Measurements from ENCODE around the gene ZAP70. TPM values are rescaled to one million over a fixed set of nuclear protein-coding genes. Genes with fewer than 3 reads are reported as not detected.

The ZAP70 gene
- 10 to 100 TPM in 2 of 4 donors, 1 to 10 TPM in 2; 2.6 to 16.1 (median 12.0) TPM for total RNA-seq

DNA sequence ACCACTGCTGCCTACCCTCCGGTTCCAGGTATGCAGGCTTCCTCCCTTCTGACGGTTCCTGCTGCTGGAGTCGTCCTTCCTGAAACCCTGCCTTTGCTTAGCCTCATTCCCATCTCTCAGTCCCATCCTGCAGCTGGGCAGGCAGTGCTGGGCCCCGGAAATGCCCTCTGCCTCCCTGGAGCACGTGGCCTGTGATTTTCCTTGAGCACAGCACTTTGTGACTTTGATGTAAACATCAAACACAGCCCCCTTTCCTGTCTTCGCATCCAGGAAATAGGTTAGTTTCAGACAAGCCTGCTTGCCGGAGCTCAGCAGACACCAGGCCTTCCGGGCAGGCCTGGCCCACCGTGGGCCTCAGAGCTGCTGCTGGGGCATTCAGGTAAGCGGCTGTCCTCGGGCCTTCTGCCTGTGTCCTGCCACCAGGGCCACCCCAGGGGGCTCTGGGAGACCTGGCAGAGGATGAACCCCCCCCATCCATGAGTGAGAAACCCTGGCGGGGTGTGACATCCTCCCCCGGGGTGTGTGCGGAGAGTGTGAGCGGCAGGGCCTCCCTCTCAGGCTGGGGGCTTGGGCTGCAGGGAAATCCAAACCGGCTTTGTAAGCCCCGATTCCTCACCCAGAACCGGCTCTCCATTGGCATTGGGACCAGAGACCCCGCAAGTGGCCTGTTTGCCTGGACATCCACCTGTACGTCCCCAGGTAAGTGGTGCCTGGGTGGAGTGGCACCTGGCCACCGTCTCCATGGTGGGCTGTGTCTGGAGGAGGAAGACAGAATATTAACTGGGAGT, at the start of gene ZAP70:
ZAP70 (plus strand) TSS at position 281 of the 788 bp plus-strand sequence. CDS start 10,461 bp downstream, outside the sequence.
- intact Hi-C loops (cut with DNase I; ENCODE audit: low total_unique reads), result no loop called here
- DNase-seq, result no peak
- in situ Hi-C loops (cut with MboI; ENCODE audit: low pct_ligation_motif_present in 1 of 4, low pct_unique_long_range_greater_than_20kb in 1 of 4, low sequenced_read_pairs in 3 of 4), result no loop called here
- TF ChIP-seq POLR2AphosphoS5 (IDR thresholded peaks at IDR 0.05) (peak in 1 of 3 donors; percentile 23), POLR2A (IDR thresholded peaks at IDR 0.05) (peak; percentile 34), EP300 (IDR thresholded peaks at IDR 0.05; ENCODE audit: low read depth) (no peak)
- TF ChIP-seq, protein P1, sequence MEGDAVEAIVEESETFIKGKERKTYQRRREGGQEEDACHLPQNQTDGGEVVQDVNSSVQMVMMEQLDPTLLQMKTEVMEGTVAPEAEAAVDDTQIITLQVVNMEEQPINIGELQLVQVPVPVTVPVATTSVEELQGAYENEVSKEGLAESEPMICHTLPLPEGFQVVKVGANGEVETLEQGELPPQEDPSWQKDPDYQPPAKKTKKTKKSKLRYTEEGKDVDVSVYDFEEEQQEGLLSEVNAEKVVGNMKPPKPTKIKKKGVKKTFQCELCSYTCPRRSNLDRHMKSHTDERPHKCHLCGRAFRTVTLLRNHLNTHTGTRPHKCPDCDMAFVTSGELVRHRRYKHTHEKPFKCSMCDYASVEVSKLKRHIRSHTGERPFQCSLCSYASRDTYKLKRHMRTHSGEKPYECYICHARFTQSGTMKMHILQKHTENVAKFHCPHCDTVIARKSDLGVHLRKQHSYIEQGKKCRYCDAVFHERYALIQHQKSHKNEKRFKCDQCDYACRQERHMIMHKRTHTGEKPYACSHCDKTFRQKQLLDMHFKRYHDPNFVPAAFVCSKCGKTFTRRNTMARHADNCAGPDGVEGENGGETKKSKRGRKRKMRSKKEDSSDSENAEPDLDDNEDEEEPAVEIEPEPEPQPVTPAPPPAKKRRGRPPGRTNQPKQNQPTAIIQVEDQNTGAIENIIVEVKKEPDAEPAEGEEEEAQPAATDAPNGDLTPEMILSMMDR (IDR thresholded peaks at IDR 0.05), result no peak
- no peaks in the 10 kb centered on the region for H3K27me3 ChIP-seq
- H3K9me3 ChIP-seq, result no peaks in the 10 kb centered on the region
- WGBS, 2 donors (ENCODE audit: low coverage in 1 of 2), result 85 to 100% methylated on average over 1 to 21 of the region's 21 CpGs
- peak within 1 kb of the TSS in 2 of 4 donors; percentile 14 to 19 for H3K4me3 ChIP-seq
- no peaks in the 10 kb centered on the region for H3K36me3 ChIP-seq
- no peaks in the 10 kb centered on the region for H3K4me1 ChIP-seq
- H3K27ac ChIP-seq, result peak within 1 kb of the TSS; percentile 11 to 51 (median 34)

DNA sequence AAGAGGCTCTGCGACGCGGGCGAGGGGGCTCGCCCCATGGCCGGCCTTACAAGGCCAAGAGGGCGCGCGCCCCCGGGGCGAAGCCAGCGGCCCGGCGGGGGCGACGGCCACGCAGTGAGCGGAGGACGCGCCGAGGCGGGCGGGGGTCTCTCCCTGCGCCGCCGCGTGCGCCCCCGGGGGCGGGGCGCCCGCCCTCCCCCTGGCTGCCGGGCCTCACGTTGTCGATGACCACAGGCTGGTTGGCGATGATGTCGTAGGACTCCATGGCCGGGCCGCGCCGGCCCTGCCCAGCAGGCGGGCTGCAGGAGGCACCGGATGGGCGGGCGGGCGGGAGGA, 49.8 kb upstream of the ZAP70 start:
- H3K36me3 ChIP-seq, result no peaks in the 10 kb centered on the region
- H3K27ac ChIP-seq, result peak overlapping the region; percentile 90 to 100 (median 97)
- no peaks in the 10 kb centered on the region for H3K27me3 ChIP-seq
- TF ChIP-seq POLR2A (IDR thresholded peaks at IDR 0.05), result no peak
- no peak for TF ChIP-seq POLR2AphosphoS5 (IDR thresholded peaks at IDR 0.05)
- TF ChIP-seq EP300 (IDR thresholded peaks at IDR 0.05; ENCODE audit: low read depth), result no peak
- TF ChIP-seq, protein P1 (IDR thresholded peaks at IDR 0.05), result no peak
- H3K4me1 ChIP-seq, result peaks cover 11 to 33% (median 22%) of the 10 kb centered on the region in 4 donors
- no peak for DNase-seq
- intact Hi-C loops (cut with DNase I; ENCODE audit: low total_unique reads) (no loop called here), in situ Hi-C loops (cut with MboI; ENCODE audit: low pct_ligation_motif_present in 1 of 4, low pct_unique_long_range_greater_than_20kb in 1 of 4, low sequenced_read_pairs in 3 of 4) (loop anchor here in 1 of 4 donors (25.0 kb wide), 1 partner anchor 1601 kb away; no protein-coding TSS in a partner anchor)
- 0% methylated on average over 18 of the region's 46 CpGs; no CpG with 5 or more reads in 1 of the 2 donors for WGBS, 2 donors (ENCODE audit: low coverage in 1 of 2)
- no peaks in the 10 kb centered on the region for H3K9me3 ChIP-seq
- peak overlapping the region; percentile 71 to 82 (median 78) for H3K4me3 ChIP-seq

DNA sequence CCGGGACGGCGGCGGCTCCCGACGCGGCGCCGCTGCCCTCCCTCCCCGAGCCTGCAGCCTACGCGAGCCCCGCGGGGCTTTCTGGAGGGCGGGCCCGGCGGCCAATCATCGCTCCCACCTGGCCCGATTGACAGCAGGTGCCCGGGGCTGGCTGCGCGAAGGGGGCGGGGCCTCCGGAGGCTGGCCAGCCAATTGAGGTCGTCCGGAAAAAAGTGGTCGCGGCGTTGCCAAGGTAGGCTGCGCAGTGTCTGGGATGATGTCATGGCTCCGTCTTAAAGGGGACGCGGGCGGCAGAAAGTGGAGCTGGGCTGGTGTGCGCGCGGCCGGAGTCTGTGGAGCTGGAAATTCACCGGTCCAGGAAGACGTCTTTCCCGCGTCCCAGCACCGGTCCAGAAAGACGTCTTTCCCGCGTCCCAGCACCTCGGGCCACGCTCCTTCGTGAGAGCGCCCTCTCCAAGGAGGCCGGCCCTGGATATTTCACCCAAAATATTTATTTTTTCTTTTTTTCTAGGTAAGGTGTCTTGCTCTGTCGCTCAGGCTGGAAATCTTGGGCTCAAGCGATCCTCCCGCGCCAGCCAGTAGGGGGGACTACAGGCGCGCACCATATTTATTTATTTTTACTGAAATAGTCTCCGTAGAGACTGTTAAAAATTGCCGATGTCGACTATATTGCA, 49.3 kb upstream of the ZAP70 start, which contains the start of gene ACTR1B:
ACTR1B (minus strand) TSS at position 83 of the 674 bp plus-strand sequence. CDS start 154 bp downstream, outside the sequence.
- TF ChIP-seq, protein P1 (IDR thresholded peaks at IDR 0.05), result peak; percentile 60 to 86 (median 66)
- TF ChIP-seq POLR2AphosphoS5 (IDR thresholded peaks at IDR 0.05), result peak; percentile 91 to 92 (median 91)
- no peak for TF ChIP-seq EP300 (IDR thresholded peaks at IDR 0.05; ENCODE audit: low read depth)
- peak; percentile 93 for TF ChIP-seq POLR2A (IDR thresholded peaks at IDR 0.05)
- no peaks in the 10 kb centered on the region for H3K9me3 ChIP-seq
- intact Hi-C loops (cut with DNase I; ENCODE audit: low total_unique reads) (no loop called here), in situ Hi-C loops (cut with MboI; ENCODE audit: low pct_ligation_motif_present in 1 of 4, low pct_unique_long_range_greater_than_20kb in 1 of 4, low sequenced_read_pairs in 3 of 4) (loop anchor here in 1 of 4 donors (25.0 kb wide), 1 partner anchor 1602 kb away; no protein-coding TSS in a partner anchor)
- H3K4me3 ChIP-seq, result peak within 1 kb of the TSS; percentile 71 to 82 (median 78)
- DNase-seq, result peak; percentile 98
- H3K36me3 ChIP-seq, result no peaks in the 10 kb centered on the region
- H3K27ac ChIP-seq, result peak within 1 kb of the TSS; percentile 90 to 100 (median 97)
- peaks cover 11 to 33% (median 22%) of the 10 kb centered on the region in 4 donors for H3K4me1 ChIP-seq
- 0 to 1% methylated on average over 10 to 40 of the region's 60 CpGs for WGBS, 2 donors (ENCODE audit: low coverage in 1 of 2)
- H3K27me3 ChIP-seq, result no peaks in the 10 kb centered on the region

DNA sequence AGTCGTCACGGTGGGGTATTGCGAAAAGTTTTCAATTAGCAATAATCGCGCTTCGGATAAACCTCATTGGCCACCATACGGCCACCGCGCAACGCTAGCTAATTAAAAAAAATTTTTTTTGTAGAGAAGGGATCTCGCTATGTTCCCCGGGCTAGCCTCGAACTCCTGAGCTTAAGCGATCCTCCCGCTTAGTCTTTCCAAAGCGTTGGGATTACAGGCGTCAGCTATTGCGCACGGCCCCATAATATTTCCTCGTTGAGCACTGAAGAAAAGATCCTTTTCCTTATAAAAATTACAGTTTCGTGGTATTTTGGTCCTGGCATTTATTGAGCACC, 48.8 kb upstream of the ZAP70 start:
- H3K27ac ChIP-seq, result peak overlapping the region; percentile 90 to 100 (median 97)
- in situ Hi-C loops (cut with MboI; ENCODE audit: low pct_ligation_motif_present in 1 of 4, low pct_unique_long_range_greater_than_20kb in 1 of 4, low sequenced_read_pairs in 3 of 4), result loop anchor here in 1 of 4 donors (25.0 kb wide), 1 partner anchor 1602 kb away; no protein-coding TSS in a partner anchor
- peak; percentile 26 for DNase-seq
- peak overlapping the region; percentile 13 to 81 (median 73) for H3K4me3 ChIP-seq
- intact Hi-C loops (cut with DNase I; ENCODE audit: low total_unique reads), result no loop called here
- TF ChIP-seq, protein P1 (IDR thresholded peaks at IDR 0.05), result peak in 3 of 5 experiments; percentile 2 to 17 (median 6)
- no peak for TF ChIP-seq POLR2A (IDR thresholded peaks at IDR 0.05)
- 0 to 5% methylated on average over 1 to 21 of the region's 21 CpGs for WGBS, 2 donors (ENCODE audit: low coverage in 1 of 2)
- H3K9me3 ChIP-seq, result no peaks in the 10 kb centered on the region
- H3K27me3 ChIP-seq, result no peaks in the 10 kb centered on the region
- H3K4me1 ChIP-seq, result peaks cover 11 to 33% (median 22%) of the 10 kb centered on the region in 4 donors
- no peaks in the 10 kb centered on the region for H3K36me3 ChIP-seq

All from transverse colon (tissue), 4 donors.